T-helper 9 cell (primary cell): ENCODE measurements around the gene HDAC9.

Source experiments
- DNase-seq: peaks from one replicate; pipeline ENCODE4 v3.0.0-alpha.2; 2020

HDAC9 gene

DNA sequence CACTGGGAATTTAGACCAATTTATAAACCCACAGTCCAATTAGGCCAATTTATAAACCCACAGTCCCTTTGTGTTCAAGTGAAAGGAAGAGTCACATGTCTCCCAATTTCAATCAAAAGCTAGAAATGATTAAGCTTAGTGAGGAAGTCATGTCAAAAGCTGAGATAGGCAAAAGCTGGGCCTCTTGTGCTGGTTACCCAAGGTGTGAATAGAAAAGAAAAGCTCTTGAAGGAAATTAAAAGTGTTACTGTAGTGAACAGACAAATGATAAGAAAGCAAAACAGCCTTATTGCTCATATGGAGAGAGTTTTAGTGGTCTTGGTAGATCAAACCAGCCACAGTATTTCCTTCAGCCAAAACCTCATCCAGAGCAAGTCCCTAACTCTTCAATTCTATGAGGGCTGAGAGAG, 245.0 kb downstream of the HDAC9 start:
- no peak for DNase-seq

DNA sequence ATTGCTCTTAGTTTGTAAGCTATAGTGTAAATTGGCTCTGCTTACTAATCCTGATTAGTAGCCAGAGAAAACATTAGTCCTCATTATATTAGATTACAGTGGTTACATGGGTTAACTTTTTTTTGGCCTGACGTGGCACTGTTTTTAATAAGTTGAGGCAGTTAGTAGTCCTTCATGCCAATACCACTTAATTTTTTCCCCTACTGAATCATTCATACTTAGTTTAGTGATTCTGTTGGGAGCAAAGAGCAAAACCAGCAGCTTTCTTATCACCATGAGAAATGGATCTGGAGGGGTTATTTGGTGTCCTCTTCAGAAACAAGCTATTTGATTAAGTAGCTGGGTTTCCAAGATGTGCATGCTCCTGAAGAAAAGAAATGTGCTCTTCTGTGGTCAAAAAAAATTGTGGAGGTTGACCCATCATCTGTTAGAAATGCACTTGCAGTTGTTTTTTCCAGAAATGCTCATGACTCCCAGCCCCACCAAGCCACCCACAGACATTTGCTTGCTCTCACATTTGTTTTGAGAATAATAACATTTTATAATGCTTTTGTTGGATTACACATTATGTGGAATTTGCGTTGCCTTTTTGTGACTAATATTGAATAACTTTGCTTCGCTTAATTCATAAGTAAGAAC, 258.5 kb downstream of the HDAC9 start:
- DNase-seq, result no peak

DNA sequence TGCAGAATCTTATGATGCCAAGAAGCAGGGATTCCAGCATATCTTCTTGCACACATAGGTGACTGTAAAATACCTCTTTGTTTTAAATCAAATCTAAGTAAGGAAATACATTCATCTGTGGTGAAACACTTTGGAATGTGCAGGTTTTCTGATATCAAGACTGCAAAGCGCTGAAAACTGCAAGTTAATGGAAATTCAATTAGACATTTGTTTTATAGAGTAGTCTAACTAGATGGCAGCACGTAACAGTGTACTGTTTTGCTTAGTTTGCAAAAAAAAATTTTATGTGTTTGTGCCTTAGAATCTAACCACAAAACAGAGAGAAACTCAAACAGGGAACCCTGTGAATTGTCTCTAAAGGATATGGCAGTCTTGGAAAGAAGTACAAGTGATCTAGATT, 259.2 kb downstream of the HDAC9 start:
- no peak for DNase-seq

DNA sequence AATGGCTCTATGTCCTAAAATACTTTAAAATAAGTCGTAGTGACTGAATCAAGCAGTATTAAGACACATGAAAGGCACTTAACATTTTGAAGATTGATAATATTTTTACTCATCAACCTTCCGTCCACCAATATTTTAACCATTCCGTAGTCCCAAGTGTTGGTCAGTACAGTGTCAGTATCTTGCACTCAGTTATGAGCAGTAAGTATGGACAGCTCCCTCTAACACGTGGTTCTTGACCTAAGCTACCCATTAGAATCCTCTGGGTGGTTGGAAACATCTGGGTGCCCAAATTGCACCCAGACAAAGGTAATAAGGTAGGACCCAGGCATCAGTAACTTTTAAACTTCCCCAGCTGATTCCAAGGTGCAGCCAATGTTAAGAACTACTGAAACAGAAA, 260.2 kb downstream of the HDAC9 start:
- DNase-seq, result no peak

DNA sequence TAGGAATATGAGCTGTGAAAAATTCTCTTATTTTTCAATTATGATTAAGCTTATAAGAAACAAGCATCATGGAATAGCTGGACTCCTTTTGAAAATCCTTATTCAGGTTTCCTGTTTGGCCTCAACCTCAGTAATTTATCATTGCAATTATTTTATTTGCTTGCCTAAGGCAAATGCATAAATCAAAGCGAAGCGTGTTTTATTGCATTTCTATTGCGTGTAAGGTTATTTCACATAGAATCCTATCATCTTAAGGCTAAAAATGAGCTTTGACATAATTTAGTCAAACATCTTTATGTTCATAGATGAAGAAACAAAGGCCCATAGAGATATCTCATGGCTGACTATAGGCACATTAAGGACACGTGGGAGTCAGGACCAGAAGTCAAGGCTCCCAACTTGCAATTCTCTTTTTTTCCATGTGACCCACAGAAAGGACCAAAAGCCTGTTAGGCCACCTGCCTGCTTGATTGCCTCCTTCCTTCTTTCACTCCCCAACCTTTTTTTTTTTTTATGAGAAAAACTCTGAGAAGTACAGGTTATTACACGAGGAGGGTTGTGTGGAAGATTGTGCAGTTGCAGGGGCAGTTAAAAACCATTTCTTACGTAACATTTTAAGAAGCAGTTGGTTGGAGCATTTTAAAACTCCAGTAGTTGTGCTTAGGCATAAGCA, 261.0 kb downstream of the HDAC9 start:
- DNase-seq, result no peak

DNA sequence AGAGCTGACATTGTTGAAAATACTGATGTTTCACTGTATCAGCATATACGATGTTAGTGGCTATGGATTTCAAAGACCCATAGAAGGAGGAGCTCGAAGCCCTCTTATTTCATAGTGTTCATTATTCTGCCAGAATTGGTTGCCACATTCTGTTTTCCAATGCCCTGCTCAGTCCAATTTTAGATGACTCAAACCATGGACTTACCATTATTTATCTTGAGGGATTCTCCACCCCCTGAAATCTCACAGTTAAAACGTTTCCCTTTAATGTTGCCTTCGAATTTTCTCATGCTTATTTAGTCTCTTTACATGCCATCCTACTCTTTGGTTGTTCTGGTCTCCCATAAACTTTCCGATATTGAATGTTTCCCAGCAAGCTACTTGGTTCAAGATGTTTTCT, 264.5 kb downstream of the HDAC9 start:
- DNase-seq, result no peak

DNA sequence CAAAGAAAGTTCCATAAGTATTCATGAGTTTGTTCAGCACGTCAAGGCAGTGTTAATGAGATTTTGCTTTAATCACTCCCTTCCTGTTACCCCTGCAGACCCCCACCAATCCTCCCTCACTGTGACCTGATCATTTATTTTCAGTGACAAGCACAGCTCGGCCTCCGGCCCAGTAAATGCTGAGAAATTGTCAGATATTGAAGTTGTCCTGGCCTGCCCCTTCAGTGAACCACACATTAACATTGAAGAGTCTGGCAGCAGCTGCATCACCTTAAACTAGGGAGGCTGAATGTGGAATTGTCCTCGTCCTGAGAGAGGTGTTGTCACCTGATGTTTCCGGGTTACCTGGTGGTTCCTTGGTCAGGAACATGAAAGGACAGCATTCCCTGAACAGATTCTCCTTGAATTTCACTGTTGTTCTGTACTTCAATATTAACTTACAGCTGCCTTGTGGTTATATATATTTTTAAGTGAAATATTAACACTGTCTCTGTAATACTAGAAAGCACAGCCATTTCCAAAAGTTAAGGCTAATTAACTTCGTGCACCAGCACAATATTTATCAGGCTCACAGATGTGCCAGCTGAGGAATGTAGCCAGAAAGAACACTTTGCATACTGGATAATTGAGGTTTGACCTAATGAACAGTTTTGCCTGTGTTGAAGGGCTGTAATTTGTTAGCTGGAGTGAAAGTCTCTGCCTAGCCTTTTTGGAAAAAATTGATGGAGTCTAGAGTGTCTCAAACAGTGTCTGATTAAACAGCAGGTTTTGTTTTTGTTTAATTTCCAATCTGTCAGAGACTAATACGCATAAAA, 265.3 kb downstream of the HDAC9 start:
- no peak for DNase-seq

DNA sequence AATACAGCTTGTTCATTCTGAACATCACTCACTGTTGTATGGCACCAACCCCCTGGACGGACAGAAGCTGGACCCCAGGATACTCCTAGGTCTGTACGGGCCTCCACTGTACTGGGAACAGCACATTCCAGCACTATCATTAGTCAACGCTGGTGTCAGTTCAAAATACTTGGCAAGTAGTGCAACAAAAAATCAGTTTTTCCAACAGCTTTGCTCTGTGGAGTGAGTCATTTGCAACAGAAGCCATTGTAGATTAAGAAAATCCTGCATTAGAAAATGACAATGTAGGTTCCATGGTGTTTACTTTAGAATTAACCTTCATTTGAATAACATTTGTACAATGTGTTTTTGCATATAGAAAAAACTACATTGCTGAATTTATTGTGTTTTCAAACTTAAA, 266.6 kb downstream of the HDAC9 start:
- no peak for DNase-seq

DNA sequence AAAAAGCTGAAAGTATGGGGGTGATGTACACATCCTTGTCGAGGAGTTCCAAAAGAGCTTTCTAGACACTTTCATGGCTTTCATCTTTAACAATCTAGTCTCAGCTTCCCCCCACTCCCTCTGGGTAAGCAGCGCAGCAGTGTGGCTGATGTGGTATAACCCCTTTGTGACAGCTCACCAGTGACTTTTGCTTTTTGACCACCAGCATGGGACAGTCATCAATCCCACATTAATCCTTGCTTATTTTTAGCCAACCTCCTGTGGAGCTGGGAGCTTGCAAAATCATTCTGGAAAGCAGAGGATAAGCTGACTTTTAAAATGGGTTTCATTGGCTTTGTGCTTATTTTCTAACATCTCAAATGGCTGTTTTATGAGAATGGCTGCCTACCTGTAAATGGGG, 272.7 kb downstream of the HDAC9 start:
- no peak for DNase-seq

DNA sequence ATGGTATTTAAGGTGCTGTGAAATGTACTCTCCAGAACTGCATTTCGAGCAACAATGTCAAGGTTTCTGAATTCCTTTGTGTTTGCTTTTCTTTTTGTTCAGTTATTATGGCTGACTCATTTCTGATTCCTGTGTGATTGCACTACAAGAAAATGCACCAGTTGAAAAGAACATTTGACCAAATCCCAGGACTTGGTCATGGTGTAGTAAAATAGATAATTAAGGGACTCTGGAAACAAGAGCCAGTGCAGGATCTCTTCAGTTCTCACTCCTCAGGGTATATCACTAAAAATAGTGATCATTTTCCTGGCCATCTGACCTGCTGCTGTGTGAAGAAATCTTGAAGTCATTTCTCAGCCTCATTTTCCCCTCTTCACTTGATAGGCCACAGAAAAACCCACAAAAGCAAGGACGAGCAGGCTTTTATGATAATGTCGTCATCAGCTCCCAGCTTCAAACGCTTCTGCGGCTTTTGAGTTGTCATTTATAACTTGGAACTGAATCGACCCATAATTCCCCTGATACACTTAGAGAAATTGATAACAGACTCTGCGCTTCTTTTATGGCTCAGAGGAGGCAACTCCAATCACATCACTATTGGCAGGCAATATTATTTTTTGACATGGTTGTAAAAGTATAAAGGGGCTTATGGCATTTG, 274.7 kb downstream of the HDAC9 start:
- DNase-seq, result no peak

DNA sequence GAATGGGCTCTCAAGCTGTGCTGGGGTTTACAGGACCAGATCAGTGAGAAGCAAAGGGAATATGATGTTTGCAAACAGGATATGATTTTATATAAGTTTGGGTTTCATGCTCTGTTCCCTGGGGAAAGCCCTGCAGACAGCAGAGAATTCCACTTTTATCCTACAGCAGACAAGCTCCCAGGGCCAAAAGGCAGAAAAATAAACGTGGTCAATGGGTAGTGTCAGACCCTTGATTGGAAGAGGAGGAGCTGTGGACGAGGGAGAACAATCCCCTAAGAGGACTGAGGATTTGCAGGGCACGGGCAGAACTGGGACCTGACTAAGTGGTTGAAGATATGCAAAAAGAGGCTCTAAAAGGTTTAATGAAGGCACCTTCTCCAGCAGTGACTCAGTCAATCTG, 275.3 kb downstream of the HDAC9 start:
- no peak for DNase-seq

DNA sequence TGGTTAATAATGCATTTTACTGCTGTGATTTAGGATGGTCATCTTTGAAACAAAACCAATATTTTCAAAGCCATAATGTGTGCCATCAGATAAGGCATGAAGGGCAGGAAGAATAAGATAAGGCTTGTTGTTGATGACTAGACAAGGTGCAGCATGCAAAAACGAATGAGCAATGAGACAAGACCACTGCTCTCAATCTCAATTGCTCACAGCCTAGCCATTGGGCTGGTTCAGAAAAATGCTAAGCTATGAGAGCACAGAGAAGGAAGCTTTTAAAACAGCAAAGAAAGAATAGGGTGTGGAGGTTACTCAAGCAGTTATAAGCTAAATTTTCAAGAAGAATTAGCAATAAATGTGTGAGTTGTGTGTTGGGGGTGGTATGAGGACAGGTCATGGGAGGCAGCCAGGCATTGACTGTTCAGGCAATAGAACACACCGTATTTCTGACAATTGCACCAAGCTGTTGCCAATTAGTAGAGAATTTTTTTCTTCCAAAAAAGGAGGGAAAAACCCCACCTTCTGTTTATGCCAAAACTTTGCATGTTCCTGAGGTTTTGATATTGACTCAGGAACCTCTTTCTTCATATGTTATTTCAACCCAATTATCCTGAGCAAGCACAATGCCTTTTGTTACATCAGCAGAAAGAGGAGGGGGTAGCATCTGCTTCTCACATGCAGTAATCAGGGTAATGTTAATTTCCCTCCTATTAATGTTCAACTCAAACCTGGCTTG, 276.5 kb downstream of the HDAC9 start:
- no peak for DNase-seq

DNA sequence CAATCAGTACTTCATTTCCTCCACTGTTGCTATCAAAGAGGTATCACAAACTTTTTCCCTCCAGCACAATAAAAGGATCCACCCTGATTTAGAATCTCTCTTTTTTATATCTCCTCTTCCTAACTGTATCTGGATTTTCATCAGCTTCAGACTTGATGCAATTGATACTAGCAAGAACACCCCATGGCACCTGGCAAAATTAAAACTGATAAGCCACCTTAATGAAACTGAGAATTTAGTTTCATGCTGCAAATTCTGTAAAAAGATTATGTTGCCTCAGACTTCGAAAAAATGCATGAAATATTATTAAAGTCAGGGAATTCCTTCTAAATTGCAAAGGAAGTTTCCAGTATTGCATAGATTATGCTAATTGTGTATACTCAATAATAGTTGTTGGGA, 277.0 kb downstream of the HDAC9 start:
- DNase-seq, result no peak

DNA sequence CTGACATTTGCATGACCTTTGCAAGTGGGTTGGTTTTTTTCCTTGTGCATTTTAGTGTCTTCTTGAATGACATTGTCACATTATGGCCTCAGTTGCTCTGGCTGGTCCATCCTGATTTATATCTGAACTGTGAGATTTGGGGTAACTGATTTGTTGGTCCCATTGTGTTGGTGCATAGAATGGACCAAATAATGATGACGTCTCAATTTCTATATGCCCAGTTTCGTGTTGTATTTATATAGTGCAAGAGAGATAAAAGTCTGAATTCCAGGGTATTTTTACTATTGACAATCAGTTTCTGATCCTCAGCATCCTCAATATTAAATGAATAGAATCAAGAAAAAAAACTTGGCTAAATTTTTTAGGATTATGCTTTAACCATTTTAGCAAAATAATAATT, 281.8 kb downstream of the HDAC9 start:
- no peak for DNase-seq

DNA sequence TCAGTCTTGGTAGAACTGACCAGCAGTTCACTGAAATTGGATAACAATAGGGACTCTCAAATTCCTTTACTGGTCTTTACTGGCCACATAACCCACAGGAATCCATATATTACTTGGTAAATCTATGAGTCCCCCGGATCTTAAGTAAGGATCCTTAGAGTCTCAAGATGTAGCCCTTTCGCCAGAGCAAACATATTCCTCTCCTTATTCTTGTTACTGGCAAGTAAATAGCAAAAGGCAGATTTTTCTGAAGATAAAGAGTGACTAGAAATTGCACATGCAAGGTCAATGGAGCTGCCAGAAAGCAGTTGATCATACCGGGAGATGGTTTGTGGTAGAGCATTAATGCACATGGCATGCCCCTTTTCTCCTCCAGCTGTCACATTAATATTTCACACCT, 283.0 kb downstream of the HDAC9 start:
- no peak for DNase-seq

DNA sequence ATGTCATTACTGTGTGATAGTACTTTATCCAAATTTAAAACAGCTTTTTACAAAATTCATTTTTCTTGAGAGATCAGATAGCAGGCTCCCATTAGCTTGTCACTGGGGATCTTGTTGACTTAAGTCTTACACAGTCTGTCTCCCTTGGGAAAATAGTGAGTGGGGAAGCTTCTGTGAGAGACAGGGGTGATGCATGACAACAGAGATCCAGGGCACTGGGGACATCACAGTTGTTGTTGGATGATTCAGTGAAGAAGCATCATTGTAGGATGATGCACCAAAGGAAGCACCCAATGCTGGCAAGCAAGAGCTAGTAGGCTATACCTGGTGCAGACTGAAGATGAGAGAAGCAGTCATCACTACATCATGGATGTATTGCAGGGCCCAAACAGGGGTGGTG, 284.7 kb downstream of the HDAC9 start:
- DNase-seq, result no peak

DNA sequence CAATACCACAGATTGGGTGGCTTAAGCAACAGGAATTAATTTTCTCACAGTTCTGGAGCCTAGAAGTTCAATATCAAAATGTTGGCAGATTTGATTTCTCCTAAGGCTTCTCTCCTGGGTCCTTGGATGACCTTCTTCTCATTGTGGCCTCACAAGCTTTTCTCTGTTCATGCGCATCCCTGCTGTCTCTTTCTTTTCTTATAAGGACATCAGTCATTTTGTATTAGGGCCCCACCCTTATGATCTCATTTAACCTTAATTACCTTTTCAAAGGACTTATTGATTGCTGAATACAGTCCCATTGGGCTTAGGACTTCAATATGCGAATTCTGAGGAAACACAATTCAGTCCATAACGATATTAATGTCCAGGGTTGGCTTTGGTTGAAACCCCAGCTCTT, 285.4 kb downstream of the HDAC9 start:
- no peak for DNase-seq

DNA sequence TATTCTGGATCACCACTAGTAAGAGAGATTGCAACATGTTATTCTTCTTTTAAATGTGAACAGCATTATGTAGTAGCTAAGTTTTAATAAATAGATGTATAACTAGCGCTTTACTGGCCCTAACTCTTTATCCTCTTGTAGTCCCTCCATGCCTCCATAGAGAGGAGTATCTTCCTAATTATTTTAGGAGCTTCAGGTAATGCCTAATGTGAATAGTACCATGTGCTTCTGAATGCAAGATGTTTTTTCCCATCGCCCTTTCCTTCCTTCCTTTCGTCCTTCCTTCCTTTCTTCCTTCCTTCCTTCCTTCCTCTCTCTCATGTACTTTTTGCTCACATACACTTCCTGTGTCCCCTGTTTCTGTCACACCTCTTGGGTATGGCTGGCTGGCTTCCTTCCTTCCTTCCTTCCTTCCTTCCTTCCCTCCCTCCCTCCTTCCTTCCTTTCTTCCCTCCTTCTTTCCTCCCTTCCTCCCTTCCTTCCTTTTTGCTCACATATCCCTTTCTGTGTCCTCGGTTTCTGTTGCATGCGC, 290.7 kb downstream of the HDAC9 start:
- no peak for DNase-seq

DNA sequence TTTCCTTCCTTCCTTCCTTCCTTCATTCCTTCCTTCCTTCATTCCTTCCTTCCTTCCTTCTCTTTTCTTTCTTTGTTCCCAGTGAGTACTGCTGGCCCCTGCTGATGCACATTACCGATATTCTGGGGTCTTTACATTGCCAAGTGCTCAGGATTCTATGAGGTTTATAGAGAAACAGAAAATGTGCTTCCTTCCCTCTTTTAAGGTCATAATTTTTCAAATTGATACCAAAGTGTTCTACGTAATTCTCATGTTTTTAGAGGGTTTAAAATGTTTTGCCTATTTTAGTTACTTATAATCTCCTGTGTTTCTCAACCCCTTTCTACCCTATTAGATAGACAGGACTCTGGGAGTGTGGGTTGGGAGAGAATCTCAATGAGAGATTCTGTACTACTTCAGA, 291.2 kb downstream of the HDAC9 start:
- DNase-seq, result no peak

DNA sequence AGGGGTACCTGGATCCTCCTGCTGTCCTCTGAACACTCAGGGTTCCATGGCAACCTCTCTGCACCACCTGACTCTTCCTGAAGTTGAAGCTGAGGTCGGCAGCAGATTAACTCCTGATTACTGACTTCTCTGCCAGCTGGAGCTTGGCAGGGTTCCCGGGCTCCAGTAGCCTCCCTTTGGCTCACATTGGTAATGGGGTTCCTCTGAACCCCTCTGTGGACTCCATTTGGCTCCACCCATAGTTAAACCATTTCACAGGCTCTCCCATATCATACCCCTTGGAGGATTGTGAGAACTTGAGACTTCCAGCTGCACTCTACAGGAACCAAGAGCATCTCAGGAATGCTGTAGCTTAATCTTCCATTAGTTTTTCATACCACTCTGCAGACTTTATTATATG, 292.5 kb downstream of the HDAC9 start:
- no peak for DNase-seq

DNA sequence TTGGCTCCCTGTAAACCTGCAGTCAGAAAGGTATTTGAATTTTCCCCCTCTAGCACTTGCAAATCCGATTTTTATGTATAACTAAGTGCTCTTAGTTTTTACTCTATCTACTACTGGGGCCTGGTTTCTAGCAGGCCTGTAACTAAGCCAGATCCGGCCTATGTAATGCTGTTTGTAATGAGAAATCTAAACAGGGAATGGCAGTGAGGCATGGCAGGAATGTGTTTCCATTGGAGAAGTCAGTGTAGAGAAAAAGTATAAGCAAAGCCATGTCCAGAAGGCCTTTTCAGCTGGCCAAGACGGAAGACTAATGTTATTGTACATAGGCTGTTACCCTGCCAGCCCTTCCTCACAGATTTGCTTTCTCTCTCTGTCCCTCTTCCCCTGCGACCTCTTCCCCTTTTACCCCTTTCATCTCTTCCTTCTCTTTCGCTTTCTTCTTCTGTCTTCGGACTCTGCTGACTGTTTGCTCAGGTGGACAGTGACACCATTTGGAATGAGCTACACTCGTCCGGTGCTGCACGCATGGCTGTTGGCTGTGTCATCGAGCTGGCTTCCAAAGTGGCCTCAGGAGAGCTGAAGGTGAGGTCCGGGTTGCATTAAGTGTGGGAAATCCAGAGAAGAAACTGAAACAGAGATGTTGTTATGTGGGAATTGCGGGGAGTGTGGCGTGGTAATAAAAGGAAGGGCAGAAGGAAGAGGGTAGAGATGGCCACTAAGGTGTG, 297.5 kb downstream of the HDAC9 start:
- no peak for DNase-seq

DNA sequence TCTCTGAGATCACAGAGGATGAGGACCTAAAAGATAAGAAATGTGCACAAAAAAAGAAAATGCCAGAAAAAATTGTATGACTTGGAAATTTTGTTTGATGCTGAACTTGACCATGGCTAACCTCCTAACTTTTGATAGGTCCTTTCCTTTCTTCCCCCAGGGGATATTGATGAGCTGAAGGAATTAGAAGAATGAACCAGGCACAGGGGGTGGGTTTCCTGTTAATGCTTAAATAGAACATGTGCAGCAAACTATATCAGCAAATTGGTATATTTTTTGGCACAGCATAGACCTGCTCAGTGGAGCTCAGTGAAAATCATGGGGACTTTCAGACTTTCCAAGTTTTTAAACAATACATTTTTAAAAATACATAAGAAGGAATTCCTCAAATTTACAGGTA, 300.7 kb downstream of the HDAC9 start:
- no peak for DNase-seq
